ENCODE data around the gene SORCS1.

DNA sequence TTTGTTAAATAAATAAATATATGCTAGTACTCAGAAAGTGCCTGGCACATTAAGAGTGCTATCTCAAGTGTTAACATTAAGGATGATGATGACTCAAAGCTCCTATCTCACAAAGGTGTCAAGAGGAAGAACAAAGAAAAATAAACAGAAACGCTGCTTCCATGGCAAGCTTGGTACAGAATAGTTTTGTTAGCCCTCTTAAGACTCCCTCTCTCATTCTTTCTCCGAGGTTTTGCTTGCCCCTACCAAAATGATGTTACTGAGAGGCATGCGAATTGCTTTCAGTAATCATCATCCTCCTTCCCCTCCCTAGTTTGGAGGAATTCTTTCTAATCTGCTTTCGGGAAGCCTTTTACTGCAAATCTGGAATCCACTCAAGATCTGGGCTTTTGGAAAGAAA is 96.7 kb downstream of the SORCS1 start:
- TF ChIP-seq, protein P1, sequence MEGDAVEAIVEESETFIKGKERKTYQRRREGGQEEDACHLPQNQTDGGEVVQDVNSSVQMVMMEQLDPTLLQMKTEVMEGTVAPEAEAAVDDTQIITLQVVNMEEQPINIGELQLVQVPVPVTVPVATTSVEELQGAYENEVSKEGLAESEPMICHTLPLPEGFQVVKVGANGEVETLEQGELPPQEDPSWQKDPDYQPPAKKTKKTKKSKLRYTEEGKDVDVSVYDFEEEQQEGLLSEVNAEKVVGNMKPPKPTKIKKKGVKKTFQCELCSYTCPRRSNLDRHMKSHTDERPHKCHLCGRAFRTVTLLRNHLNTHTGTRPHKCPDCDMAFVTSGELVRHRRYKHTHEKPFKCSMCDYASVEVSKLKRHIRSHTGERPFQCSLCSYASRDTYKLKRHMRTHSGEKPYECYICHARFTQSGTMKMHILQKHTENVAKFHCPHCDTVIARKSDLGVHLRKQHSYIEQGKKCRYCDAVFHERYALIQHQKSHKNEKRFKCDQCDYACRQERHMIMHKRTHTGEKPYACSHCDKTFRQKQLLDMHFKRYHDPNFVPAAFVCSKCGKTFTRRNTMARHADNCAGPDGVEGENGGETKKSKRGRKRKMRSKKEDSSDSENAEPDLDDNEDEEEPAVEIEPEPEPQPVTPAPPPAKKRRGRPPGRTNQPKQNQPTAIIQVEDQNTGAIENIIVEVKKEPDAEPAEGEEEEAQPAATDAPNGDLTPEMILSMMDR (IDR thresholded peaks at IDR 0.05; ENCODE audit: insufficient read depth, low read depth, low read length) = no peak
- TF ChIP-seq EZH2 (IDR thresholded peaks at IDR 0.05; ENCODE audit: insufficient read depth, low read length) = no peak
